Heart right ventricle (tissue), 16 donors: ENCODE results near the gene AAK1. TPM values are rescaled to one million over a fixed set of nuclear protein-coding genes. Genes with fewer than 3 reads are reported as not detected.

ENCODE experiments used
- ATAC-seq, 8 donors: fragments of 200-7000 bp; cut with Tn5 transposase; one replicate each; pipeline ENCODE4 v1.9.1; 2020; ENCODE audit warnings: mild to moderate bottlenecking in 8 of 8, moderate library complexity in 8 of 8, moderate number of reproducible peaks in 1 of 8
- DNase-seq, 2 donors: peaks; one replicate each; pipeline ENCODE4 v3.0.0-alpha.2; 2020
- H3K27ac ChIP-seq, 10 donors: fragments of 200-600 bp; sonication (generic) in 2 of 10; one replicate each; pipeline versions ENCODE4 v1.5.0 to v1.8.0; 2020 to 2022; ENCODE audit warnings: mild to moderate bottlenecking in 3 of 10
- H3K27me3 ChIP-seq, 7 donors: fragments of 200-600 bp; one replicate each; pipeline ENCODE4 v1.8.0; 2021 to 2022; ENCODE audit warnings: mild to moderate bottlenecking in 2 of 7
- H3K36me3 ChIP-seq, 9 donors: fragments of 200-600 bp; sonication (generic) in 1 of 9; one replicate each; pipeline versions ENCODE4 v1.5.0 to v1.8.0; 2020 to 2022; ENCODE audit warnings: mild to moderate bottlenecking in 2 of 9
- H3K4me1 ChIP-seq, 9 donors: fragments of 200-600 bp; sonication (generic) in 1 of 9; one replicate each; pipeline versions ENCODE4 v1.5.0 to v1.8.0; 2020 to 2022; ENCODE audit warnings: mild to moderate bottlenecking in 4 of 9
- H3K4me3 ChIP-seq, 10 donors: fragments of 200-600 bp; sonication (generic) in 2 of 10; one replicate each; pipeline versions ENCODE4 v1.5.0 to v1.8.0; 2020 to 2022; ENCODE audit warnings: mild to moderate bottlenecking in 7 of 10, moderate library complexity in 2 of 10
- H3K9me3 ChIP-seq, 11 donors: fragments of 200-600 bp in 10 of 11; sonication (generic) in 2 of 11; one replicate each; pipeline versions ENCODE4 v1.5.0 to v1.8.0; 2013 to 2022; ENCODE audit warnings: mild to moderate bottlenecking in 2 of 11, control low read depth in 1 of 11, moderate library complexity in 1 of 11
- WGBS, 2 donors: extraction: QIAGEN DNeasy Blood & Tissue Kit; methylation state at CpG; one replicate each; pipeline ENCODE4 v1.1.7; 2013; ENCODE audit warnings: inconsistent platforms in 1 of 2; 5-methylcytosine and 5-hydroxymethylcytosine counted together
- intact Hi-C, 10 donors: fragments of 100-400 bp; cut with DNase I; formaldehyde crosslinking; loops; one replicate each; pipeline versions ENCODE4 v1.11.1 to v1.14.2; 2022
- polyA plus RNA-seq, 2 donors: library from polyadenylated mRNA; stranded (reverse); fragments of 200-250 nt; gene quantifications; one replicate each; pipeline ENCODE4 v1.2.3, GENCODE V29; 2013
- total RNA-seq, 10 donors: library from RNA; stranded (reverse); fragmentation: NEBNext Ultra II Directional in 3 of 10; extraction: Animal tissue kit (Norgen Biotek cat#: 25700) in 3 of 10; gene quantifications; one replicate each; pipeline versions ENCODE4 v1.2.1 to v1.2.4, GENCODE V29; 2021 to 2023
- TF ChIP-seq, protein P1 (sequence below), 9 donors: fragments of 200-600 bp; sonication (generic) in 2 of 9; IDR thresholded peaks; one replicate each; pipeline versions ENCODE4 v1.5.0 to v1.8.0; 2021 to 2022; ENCODE audit warnings: antibody characterized with exemption in 9 of 9, mild to moderate bottlenecking in 5 of 9, moderate library complexity in 1 of 9
- donor health status: Arrhythmogenic right ventricular cardiomyopathy.
- donor health status: ischemic (EF 13 %, LVEDD 7.1; RV severe dilation, severe dysfunction).
- donor health status: healthy with polysubstance abuse.
- donor health status: DM: no; HTN: yes; CAD: no.
- donor health status: DM: no; HTN: no; CAD: no.
- donor health status: ischemic (EF 25% LVEDD 6.9; RV normal size, moderate dysfunction).
- donor health status: ischemic (EF 25% LVEDD 5.7; RV mildly dilated, moderate dysfunction).
- donor health status: healthy.
- donor health status: DM: yes; HTN: yes; CAD: no.
- donor health status: Ischemic cardiomyopathy.
- donor health status: ischemic (EF 35%, LVEDD 5.7; RV mildly dilated, moderate dysfunction).
- donor health status: nonischemic (EF 11% LVEDD 7.7; RV severe dilation, severe dysfunction).
- donor health status: DM: yes; HTN: yes; CAD: no.
- donor health status: PGD.
- donor health status: ischemic (EF 29% LVEDD 5.4; RV normal size, mild dysfunction).
- donor health status: nonischemic (EF 23%, LVEDD 6.1; RV moderate dilation, normal function).

The AAK1 gene
- total and polyA plus RNA-seq, 12 donors, result 10.1 to 148 (median 116) TPM

DNA sequence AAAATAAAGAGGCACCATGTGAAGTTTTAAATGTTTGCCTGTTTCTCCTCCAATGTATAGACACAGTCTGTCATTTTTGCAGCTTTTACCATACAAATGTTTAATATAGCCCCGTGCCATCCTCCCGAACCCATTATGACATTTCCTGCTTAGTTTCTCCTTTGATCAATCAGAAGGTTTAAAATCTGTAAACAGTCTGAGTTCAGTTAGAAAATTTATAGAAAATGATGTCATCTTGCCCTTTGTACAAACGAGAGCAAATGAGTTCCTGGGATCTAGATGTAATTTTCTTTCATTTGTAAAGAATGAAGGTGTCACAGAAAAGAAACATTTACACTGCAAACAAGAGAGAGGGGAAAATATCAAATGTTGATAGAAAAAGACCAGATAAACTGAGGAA is 143.6 kb downstream of the AAK1 start:
- H3K9me3 ChIP-seq, result no peaks in the 10 kb centered on the region
- 61 to 70% methylated on average over 3 of the region's 3 CpGs for WGBS, 2 donors
- peaks cover 0 to 80% (median 27%) of the 10 kb centered on the region in 9 donors for H3K36me3 ChIP-seq
- H3K27me3 ChIP-seq, result no peaks in the 10 kb centered on the region
- TF ChIP-seq, protein P1, sequence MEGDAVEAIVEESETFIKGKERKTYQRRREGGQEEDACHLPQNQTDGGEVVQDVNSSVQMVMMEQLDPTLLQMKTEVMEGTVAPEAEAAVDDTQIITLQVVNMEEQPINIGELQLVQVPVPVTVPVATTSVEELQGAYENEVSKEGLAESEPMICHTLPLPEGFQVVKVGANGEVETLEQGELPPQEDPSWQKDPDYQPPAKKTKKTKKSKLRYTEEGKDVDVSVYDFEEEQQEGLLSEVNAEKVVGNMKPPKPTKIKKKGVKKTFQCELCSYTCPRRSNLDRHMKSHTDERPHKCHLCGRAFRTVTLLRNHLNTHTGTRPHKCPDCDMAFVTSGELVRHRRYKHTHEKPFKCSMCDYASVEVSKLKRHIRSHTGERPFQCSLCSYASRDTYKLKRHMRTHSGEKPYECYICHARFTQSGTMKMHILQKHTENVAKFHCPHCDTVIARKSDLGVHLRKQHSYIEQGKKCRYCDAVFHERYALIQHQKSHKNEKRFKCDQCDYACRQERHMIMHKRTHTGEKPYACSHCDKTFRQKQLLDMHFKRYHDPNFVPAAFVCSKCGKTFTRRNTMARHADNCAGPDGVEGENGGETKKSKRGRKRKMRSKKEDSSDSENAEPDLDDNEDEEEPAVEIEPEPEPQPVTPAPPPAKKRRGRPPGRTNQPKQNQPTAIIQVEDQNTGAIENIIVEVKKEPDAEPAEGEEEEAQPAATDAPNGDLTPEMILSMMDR (IDR thresholded peaks at IDR 0.05), result no peak
- ATAC-seq (no peak), DNase-seq (no peak)
- intact Hi-C loops, result no loop called here
- no peak overlapping the region for H3K4me3 ChIP-seq
- peaks cover 0 to 21% (median 15%) of the 10 kb centered on the region in 9 donors for H3K4me1 ChIP-seq
- no peak overlapping the region for H3K27ac ChIP-seq

DNA sequence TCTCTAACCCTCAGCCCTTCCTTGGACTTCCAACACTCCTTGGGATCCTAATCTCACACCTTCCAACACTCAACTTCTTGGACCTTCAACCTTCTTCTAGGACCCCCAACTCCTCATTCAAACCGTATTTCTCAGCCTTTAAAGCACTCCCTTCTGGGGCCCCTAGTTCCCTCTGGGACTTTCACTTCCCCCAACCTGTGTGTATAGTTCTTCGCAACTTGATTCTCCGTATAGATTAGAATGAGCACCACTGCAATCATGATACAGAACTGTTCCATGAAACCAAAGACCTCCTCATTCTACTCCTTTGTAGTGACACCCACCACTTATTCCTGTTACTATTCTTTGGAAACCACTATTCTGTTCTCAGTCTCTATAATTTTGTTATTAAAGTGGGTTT is 144.3 kb downstream of the AAK1 start:
- no peaks in the 10 kb centered on the region for H3K9me3 ChIP-seq
- WGBS, 2 donors, result 87 to 93% methylated on average over 3 of the region's 3 CpGs
- no peak overlapping the region for H3K4me3 ChIP-seq
- H3K36me3 ChIP-seq, result peaks cover 0 to 80% (median 20%) of the 10 kb centered on the region in 9 donors
- H3K27ac ChIP-seq, result no peak overlapping the region
- ATAC-seq (no peak), DNase-seq (no peak)
- H3K27me3 ChIP-seq, result no peaks in the 10 kb centered on the region
- peaks cover 0 to 26% (median 16%) of the 10 kb centered on the region in 9 donors for H3K4me1 ChIP-seq
- intact Hi-C loops, result no loop called here
- TF ChIP-seq, protein P1 (IDR thresholded peaks at IDR 0.05), result no peak

DNA sequence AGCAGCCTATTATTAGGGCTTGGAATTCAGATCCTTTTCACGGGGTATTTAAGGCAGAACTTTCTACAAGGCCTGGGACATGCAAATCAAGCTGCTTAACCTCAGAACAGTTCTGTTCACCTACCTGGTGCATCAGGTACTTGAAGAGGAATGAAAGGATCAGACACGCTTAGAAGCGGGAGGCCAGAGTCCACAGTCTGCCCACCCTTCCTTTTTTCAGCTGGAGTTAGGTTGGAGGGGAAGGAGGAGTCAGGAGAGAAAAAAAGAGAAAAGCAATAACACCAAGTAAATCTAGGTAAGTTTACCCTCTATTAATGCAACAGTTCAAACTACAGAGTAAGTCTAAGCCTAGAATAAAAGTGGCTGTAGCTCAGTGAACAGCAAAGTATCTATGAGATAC is 147.7 kb downstream of the AAK1 start:
- no peak for DNase-seq
- H3K36me3 ChIP-seq, result peaks cover 0 to 62% (median 0%) of the 10 kb centered on the region in 9 donors
- peaks cover 0 to 48% (median 16%) of the 10 kb centered on the region in 9 donors for H3K4me1 ChIP-seq
- 92 to 93% methylated on average over 3 of the region's 3 CpGs for WGBS, 2 donors
- intact Hi-C loops, result no loop called here
- TF ChIP-seq, protein P1 (IDR thresholded peaks at IDR 0.05), result no peak
- peak overlapping the region in 1 of 10 donors; percentile 8 for H3K27ac ChIP-seq
- H3K27me3 ChIP-seq, result no peaks in the 10 kb centered on the region
- H3K4me3 ChIP-seq, result no peak overlapping the region
- H3K9me3 ChIP-seq, result no peaks in the 10 kb centered on the region
- no peak for ATAC-seq

DNA sequence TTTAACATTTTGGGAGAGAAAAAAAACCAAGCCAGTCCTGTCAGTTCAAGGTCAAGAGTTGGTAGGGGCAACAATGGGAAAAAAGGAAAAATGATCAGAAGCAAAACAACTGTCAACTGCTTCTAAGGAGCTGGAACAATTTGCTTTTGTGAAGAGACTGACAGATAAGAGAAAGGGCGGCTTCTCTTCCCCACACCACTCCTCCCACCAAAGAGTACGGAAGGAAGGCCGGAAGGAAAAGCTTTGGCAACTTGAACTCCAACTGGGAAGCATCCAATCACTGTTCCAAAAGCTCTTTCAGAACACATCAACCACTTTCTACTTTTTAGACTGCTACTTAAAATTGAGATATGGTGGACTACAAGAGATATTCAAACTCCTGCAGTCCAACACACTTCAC is 148.5 kb downstream of the AAK1 start:
- Histone ChIP-seq H3K27me3 (no peaks in the 10 kb centered on the region), H3K9me3 (no peaks in the 10 kb centered on the region), H3K36me3 (peaks cover 0 to 62% (median 0%) of the 10 kb centered on the region in 9 donors), H3K4me3 (no peak overlapping the region), H3K4me1 (peaks cover 0 to 44% (median 12%) of the 10 kb centered on the region in 9 donors), H3K27ac (peak overlapping the region in 4 of 10 donors; percentile 2 to 52 (median 32))
- ATAC-seq (peak in 1 of 8 donors; percentile 23), DNase-seq (no peak)
- TF ChIP-seq, protein P1 (IDR thresholded peaks at IDR 0.05), result no peak
- intact Hi-C loops, result no loop called here
- WGBS, 2 donors, result 36 to 39% methylated on average over 3 of the region's 3 CpGs
